Measurements from ENCODE around the gene CCSAP.

- TF ChIP-seq CTCF (IDR thresholded peaks at IDR 0.05) (no peak), POLR2A (IDR thresholded peaks at IDR 0.05) (no peak)
These were observed 27.8 kb upstream of the CCSAP start for GRCh38 chr1:229370601-229371021.

Measured in uterus (tissue), 2 donors.